Activated T-cell treated with anti-CD3 and anti-CD28 coated beads for 1 hour (primary cell): ENCODE results near the gene PRPF8.
"Not testable (repeated sequence)": the region's sequence is repeated elsewhere in the genome, so short reads cannot be mapped to it uniquely, and the experiment has no call there.

Source experiments
- DNase-seq: peaks from one replicate; pipeline ENCODE4 v3.0.0-alpha.2; 2020; ENCODE audit warnings: low read depth

The PRPF8 gene

DNA sequence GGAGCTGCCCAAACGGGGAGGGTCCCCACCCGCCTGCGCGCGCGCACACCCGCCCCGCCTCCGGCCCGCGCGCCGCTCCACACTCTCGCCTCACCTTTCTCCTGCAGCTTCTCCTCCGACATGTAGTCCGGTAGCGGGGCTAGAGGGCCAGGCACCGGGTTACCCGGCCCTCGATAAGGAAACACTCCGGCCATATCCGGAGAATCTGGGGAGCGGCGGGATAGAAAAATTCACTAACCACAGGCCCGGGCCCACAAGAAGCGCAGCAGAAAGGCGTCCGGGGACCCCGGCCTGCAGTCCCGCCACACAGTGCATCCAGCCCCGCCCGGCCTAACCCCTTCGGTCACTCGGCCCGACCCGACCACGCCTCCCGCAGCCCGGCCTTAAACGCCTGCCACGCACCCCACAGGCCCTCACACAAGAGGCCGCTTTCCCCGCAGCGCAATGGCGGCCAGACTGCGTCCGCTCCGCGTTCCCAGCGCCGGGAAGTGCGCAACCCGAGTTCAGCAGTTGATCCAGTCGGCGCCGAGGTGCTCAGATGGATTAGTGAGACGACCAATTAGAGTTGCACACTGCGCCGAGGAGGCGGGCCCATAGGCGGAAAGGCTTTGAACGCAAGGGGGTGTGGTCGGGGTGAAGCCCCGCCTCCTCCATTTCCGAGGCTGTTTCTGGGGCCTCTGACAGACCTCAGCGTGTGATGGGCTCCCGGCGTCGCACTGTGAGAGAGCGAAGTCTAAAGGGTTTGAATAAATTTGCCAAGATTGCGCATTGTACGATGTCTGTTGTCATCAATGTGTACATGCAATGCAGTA, at the start of gene PRPF8:
PRPF8 (minus strand) TSS at position 490 of the 812 bp plus-strand sequence; CDS start at position 194, 296 bp downstream.
- DNase-seq = peak; percentile 97

DNA sequence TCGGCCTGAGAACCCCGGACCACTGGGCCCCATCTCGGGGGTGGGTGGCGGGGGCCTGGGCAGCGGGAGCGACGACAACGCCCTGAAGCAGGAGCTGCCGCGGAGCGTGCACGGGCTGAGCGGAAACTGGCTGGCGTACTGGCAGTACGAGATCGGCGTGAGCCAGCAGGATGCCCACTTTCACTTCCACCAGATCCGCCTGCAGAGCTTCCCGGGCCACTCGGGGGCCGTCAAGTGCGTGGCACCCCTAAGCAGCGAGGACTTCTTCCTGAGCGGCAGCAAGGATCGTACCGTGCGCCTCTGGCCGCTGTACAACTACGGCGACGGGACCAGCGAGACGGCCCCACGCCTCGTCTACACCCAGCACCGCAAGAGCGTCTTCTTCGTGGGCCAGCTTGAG, 49.1 kb upstream of the PRPF8 start:
- DNase-seq = no peak

DNA sequence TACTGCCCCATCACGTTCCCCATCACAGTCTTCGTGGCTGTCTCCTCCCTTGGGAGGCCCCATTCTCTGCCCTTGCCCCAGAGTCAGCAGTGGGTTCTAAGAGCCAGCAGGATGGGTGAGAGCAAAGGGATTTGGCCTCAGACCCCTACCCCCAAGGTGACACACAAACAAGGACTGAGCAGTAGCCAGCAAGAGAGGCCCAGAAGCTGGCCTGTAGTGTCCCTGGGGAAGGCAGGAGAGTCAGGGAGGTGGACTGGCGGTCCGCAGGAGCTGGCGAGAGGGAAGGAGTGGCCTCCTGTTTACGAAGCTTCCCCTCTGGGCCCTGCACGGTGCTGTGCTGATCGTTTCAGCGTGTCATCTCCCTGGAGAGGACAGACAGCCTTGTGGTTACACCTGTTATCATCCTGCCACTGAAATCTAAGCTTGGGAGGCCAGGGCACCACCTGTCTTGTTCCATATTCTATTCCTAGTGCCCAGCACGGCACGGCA, 48.2 kb upstream of the PRPF8 start:
- no peak for DNase-seq

DNA sequence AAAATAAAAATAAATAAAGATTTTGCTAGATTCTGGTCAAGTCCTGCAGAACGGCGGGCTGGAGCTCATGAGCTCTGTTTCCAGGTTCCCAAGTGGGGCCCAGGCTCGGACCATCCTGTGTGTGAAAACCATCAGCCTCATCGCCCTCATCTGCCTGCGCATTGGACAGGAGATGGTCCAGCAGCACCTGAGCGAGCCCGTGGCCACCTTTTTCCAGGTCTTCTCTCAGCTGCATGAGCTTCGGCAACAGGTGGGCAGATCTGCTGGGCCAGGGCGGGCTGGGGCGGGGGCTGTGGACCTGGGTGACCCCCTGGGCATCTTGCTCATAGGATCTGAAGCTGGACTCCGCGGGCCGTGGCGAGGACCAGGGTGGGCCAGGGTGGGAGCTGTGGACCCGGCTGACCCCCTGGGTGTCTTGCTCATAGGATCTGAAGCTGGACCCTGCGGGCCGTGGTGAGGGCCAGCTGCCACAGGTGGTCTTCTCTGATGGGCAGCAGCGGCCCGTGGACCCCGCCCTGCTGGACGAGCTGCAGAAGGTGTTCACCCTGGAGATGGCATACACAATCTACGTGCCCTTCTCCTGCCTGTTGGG, 47.7 kb upstream of the PRPF8 start:
- no peak for DNase-seq

DNA sequence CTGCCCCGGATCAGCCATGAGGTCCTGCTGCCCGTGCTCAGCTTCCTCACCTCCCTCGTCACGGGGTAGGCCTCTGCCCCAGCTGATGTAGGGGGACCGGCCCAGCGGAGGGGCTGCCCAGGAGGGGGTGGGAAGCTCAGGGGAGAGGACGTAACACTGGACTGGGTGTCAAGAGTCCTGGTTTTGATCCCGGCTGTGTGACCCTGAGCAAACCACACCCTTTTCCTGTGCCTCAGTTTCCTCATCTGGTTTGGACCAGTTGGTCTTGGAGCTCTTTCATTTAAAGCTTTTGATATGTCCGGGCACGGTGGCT, 46.5 kb upstream of the PRPF8 start:
- no peak for DNase-seq

DNA sequence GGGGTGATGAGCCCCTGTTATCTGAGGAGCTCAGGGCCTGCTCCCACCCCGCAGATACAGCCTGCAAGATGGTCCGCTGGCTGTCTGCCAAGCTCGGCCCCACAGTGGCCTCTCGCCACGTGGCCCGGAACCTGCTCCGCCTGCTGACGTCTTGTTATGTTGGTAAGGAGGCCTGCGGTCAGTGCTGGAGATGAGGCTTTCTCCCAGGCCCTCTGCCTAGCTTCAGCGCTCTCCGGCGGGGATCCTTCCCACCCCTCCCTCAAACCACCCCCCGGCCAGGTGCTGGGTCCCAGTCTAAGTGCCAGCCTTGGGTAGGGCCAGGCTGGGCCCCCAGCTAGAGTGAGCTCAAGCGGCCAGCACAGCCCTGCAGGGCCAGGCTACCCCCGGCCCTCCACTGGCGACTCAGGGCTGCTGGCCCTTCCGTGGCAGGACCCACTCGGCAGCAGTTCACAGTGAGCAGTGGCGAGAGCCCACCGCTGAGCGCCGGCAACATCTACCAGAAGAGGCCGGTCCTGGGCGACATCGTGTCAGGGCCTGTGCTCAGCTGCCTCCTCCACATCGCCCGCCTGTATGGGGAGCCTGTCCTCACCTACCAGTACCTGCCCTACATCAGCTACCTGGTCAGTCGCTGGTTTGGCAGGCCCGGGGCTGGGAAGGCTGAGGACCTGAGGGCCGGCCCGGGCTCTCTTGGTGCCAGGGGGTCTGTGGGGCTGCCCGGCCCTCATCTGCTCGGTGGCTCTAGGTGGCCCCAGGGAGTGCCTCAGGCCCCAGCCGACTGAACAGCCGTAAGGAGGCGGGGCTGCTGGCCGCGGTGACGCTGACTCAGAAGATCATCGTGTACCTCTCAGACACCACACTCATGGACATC, 45.9 kb upstream of the PRPF8 start:
- DNase-seq = no peak

DNA sequence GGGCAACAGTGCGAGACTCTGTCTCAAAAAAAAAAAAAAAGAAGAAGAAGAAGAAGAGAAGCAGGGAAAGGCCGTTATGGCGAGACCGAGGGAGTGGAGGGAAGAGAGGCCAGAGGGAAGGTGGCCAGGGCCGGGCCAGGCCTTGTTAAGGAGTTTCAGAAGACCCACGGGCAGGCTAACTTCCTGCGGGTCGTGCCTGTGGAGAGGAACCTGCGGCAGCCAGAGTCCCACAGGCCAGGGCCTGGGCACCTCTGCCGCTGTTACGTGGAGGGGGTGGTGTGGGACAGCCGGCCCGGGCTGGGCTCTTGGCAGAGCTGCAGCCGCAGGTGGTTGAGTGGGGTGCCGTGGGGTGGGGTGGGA, 45.3 kb upstream of the PRPF8 start:
- DNase-seq = no peak

DNA sequence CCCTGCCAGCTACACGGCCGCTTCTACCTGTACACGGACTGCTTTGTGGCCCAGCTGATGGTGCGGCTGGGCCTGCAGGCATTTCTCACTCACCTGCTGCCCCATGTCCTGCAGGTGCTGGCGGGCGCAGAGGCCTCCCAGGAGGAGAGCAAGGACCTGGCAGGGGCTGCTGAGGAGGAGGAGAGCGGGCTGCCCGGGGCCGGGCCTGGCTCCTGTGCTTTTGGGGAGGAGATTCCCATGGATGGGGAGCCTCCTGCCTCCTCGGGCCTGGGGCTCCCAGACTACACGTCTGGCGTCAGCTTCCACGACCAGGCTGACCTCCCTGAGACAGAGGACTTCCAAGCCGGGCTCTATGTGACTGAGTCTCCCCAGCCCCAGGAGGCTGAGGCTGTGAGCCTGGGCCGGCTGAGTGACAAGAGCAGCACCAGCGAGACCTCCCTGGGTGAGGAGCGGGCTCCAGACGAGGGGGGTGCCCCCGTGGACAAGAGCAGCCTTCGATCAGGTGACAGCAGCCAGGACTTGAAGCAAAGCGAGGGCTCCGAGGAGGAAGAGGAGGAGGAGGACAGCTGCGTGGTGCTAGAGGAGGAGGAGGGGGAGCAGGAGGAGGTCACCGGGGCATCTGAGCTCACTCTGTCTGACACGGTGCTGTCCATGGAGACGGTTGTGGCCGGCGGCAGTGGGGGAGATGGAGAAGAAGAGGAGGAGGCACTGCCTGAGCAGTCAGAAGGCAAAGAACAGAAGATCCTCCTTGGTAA, 43.4 kb upstream of the PRPF8 start:
- no peak for DNase-seq

DNA sequence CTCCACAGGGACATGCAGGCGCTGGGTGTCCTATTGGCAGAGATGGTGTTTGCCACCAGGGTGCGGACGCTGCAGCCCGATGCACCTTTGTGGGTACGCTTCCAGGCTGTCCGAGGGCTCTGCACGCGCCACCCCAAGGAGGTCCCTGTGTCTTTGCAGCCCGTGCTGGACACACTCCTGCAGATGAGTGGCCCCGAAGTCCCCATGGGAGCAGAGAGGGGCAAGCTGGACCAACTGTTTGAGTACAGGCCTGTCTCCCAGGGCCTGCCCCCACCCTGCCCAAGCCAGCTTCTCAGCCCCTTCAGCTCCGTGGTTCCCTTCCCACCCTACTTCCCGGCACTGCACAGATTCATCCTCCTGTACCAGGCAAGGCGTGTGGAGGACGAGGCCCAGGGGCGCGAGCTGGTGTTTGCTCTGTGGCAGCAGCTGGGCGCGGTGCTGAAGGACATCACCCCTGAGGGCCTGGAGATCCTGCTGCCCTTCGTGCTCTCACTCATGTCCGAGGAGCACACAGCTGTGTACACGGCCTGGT, 42.7 kb upstream of the PRPF8 start:
- no peak for DNase-seq

DNA sequence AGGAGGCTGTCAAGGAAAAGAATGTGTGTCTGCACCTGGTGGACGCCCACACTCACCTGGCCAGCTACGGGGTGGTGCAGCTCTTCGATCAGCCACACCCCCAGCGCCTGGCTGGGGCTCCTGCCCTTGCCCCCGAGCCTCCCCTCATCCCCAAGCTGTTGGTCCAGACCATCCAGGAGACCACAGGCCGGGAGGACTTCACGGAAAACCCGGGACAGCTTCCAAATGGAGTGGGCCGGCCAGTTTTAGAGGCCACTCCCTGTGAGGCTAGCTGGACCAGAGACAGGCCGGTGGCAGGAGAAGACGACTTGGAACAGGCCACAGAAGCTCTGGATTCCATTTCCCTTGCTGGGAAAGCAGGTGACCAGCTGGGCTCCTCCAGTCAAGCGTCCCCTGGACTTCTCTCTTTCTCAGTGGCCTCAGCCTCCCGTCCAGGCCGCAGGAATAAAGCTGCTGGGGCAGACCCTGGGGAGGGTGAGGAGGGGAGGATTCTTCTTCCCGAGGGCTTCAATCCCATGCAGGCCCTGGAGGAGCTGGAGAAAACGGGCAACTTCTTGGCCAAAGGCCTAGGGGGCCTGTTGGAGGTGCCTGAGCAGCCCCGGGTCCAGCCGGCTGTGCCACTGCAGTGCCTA, 42.1 kb upstream of the PRPF8 start:
- no peak for DNase-seq

DNA sequence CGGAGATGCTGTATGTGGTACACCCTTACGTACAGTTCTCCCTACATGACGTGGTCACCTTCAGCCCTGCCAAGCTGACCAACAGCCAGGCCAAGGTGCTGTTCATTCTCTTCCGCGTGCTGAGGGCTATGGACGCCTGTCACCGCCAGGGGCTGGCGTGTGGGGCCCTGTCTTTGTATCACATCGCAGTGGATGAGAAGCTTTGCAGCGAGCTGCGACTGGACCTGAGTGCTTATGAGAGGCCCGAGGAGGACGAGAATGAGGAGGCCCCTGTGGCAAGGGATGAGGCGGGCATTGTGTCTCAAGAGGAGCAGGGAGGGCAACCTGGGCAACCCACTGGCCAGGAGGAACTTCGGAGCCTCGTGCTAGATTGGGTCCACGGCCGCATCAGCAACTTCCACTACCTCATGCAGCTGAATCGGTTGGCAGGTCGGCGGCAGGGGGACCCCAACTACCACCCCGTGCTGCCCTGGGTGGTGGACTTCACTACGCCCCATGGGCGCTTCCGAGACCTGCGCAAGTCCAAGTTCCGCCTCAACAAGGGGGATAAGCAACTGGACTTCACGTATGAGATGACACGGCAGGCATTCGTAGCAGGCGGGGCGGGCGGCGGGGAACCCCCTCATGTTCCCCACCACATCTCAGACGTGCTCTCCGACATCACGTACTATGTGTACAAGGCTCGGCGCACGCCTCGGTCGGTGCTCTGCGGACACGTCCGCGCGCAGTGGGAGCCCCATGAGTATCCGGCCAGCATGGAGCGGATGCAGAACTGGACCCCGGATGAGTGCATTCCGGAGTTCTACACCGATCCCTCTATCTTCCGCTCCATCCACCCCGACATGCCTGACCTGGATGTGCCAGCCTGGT, 41.2 kb upstream of the PRPF8 start:
- DNase-seq = no peak

DNA sequence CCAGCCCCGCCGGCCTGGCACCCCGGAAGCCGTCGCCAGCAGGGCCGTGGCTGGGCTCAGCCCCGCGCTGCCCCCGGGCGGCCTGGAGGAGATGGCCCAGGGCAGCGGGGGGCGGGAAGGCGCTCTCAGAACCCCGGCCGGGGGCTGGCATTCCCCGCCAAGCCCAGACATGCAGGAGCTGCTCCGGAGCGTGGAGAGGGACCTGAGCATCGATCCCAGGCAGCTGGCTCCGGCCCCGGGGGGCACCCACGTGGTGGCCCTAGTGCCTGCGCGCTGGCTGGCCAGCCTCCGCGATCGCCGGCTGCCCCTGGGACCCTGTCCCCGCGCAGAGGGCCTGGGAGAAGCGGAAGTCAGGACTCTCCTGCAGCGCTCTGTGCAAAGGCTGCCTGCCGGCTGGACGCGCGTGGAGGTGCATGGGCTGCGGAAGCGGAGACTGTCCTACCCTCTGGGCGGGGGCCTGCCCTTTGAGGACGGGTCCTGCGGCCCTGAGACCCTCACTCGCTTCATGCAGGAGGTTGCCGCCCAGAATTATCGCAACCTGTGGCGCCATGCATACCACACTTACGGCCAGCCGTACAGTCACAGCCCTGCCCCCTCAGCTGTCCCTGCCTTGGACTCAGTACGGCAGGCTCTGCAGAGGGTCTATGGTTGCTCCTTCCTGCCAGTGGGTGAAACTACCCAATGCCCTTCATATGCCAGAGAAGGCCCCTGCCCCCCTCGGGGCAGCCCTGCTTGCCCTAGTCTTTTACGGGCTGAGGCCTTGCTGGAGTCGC, 40.4 kb upstream of the PRPF8 start:
- no peak for DNase-seq

DNA sequence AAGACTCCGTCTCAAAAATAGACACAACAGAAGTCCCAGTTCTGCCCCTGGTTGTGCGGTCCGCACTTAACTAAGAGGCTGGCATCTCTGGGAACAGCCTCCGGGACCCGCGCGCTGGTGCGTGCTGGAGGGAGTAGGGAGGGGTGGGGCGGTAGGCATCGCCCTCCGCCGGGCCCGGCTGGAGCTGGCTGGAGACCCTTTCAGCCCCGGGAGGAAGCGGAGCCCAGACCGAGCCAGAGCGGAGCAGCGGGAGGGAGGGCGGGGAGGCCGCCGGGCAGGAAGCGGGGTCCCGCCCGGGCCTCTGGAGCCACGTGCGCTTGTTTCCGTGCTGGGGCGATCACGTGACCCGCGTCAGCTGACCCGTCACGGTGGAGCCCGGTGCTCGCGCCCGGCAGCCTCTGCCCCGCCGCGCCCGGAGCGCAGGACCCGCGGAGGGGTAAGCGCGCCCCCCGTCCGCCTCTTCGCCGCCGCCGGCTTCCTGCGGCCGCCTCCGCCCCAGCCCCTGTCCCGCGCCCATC, 39.7 kb upstream of the PRPF8 start, which contains the start of gene WDR81:
WDR81 (plus strand) TSS at position 354 of the 518 bp plus-strand sequence. CDS start 256 bp downstream, outside the sequence.
- peak; percentile 77 for DNase-seq

DNA sequence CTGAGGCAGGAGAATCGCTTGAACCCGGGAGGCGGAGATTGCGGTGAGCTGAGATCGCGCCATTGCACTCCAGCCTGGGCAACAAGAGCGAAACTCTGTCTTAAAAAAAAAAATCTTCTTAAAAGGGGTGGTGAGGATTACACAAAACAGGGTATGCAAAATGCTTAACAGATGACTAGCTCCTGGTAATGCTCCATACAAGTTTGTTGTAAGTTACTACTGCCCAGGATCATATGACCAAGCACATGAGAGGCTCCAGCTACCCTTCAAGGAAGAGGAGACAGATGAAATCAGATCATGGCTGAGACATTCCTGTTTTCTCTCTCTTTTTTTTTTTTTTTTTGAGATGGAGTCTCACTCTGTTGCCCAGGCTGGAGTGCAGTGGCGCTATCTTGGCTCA, 37.4 kb upstream of the PRPF8 start:
- DNase-seq = not testable (repeated sequence)

DNA sequence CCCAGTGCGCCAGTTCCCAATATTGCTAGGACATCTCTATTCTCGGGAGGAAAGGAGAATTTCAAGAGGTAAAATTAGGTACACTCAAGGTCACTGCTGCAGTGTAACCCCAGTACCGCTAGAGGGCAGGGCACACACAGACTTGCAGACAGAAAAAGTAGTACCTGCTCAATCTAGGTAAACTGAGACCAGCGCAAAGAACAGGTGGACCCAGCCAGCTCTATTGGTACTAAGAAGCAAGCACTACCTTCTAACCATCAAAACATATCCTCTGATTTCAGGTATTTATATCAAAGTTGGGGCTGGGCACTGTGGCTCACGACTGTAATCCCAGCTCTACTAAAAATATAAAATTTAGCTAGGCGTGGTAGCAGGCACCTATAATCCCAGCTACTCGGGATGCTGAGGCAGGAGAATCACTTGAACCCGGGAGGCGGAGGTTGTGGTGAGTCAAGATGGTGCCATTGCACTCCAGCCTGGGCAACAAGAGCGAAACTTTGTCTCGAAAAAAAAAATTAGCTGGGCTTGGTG, 36.3 kb upstream of the PRPF8 start:
- peak; percentile 60 for DNase-seq

DNA sequence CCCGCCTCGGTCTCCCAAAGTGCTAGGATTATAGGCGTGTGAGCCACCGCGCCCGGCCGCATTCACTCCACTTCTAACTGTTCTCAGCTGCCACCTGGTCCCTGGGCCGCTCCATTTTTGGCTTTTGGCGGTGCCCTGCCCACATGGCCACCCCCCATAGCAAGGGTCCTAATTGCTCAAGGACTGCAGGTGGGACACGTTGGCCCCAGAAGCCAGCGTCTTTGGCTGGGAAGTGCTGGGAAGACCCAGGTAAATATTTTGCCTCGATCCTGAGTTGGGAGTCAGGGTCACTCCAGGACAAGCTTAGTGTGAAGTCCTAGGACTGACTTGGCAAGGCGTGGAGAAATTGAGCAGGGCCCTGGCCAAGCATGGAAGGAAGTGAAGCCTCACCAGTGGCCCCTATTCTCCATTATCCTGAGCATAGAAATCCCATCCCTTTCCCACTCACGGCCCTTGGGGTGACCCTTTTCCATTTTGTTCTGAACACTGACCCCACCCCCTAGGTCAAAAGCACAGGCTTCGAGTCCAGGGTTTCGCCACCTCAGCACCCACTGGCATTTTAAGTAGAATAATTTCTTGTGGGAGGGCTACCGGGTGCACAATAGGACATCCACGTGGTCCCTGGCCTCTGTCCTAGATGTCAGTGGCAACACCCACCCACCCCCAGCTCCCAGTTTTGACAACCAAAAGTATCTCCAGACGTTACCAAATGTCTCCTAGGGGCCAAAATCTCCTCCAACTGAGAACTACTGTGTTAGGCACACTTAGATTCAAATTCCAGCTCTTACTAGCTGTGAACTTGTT, 33.9 kb upstream of the PRPF8 start:
- DNase-seq = no peak

DNA sequence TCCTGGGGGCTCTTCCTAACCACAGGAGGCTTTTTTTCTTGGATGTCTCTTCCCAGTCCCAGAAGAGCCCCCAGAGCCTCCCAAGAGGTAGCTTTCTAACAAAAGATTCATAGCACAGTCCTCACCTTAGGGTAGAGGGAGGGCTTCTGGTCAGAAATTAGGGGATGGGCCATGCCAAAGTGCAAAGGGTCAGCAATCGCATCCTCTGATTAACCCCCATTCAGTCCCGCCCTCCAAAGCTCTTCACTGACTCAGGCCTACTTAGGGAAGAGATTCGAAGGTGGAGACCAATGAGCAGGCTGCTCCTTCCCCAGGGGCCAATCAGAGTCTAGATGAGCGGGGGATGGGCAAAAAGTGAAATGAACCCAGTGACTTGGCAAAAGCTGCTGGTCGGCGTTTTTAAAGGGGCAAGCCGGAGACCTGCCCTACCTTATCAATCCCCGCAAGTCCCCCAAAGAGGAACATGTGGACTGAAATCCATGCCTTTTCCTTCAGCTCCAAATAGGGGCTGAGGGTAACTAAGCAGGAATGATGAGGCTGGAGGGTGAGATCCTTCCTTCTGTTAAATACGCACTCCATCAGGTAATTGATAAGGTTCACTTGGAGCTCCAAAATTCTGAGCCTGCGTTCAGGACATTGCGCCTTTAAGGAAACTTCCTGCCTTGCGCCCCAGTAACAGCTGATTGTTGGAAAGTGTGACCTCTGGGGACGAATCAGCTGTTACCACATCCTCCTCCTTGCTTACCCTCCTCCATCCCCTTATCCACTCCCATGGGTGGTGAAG, 32.4 kb upstream of the PRPF8 start:
- peak; percentile 63 for DNase-seq
